Erythroblast (primary cell): ENCODE data around the gene CEMIP.
"Not testable (repeated sequence)": the region's sequence is repeated elsewhere in the genome, so short reads cannot be mapped to it uniquely, and the experiment has no call there.

Source experiments
- GATA1 ChIP-seq: IDR thresholded peaks from 2 replicates; pipeline ENCODE4 v1.6.1; 2011; ENCODE audit warnings: low read depth, mild to moderate bottlenecking, control low read depth, low read length, moderate library complexity
- POLR2A ChIP-seq: IDR thresholded peaks from 2 replicates; pipeline ENCODE4 v1.6.1; 2011; ENCODE audit warnings: mild to moderate bottlenecking, low read length

- not testable (repeated sequence) for TF ChIP-seq POLR2A, GATA1
Measured at GRCh38 chr15:80955571-80956452, 176.6 kb downstream of the CEMIP start.
